Fibroblast of mammary gland (primary cell): ENCODE results near the gene USP48.
"Not testable (repeated sequence)": the region's sequence is repeated elsewhere in the genome, so short reads cannot be mapped to it uniquely, and the experiment has no call there.

ENCODE experiments used
- DNase-seq: peaks from one replicate; pipeline ENCODE4 v3.0.0-alpha.2; 2010; ENCODE audit warnings: low read depth
- H3K4me3 ChIP-seq: 2 replicates; pipeline ENCODE4 v1.5.1; 2011; ENCODE audit warnings: low read depth, mild to moderate bottlenecking, low read length, moderate library complexity; ENCODE audit not compliant: control insufficient read depth
- TF ChIP-seq, protein P1 (sequence below): conservative IDR thresholded peaks from 2 replicates; pipeline ENCODE4 v1.5.1; 2011; ENCODE audit warnings: low read depth, low read length, inconsistent platforms; ENCODE audit not compliant: control insufficient read depth, insufficient read depth

The USP48 gene

DNA sequence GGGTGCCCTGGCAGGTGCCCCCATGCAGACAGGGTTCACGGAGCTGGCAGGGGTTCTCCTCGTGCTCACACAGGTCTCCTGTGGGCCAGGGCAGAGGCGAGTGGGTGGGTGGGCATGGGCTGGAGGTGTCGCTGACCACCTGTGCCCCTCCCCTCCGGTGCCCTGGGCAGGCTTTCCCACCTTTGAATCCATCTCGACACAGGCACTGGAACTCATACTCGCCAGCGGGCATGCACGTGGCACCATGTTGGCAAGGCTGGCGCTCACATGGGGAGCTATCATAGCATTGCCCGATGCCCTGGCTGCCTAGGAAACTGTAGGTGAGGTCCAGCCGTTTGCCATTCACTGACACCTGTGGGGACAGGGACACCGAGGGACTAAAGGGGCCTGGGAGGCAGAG lies 45.1 kb upstream of the USP48 start:
- H3K4me3 ChIP-seq = no peak overlapping the region
- TF ChIP-seq, protein P1, sequence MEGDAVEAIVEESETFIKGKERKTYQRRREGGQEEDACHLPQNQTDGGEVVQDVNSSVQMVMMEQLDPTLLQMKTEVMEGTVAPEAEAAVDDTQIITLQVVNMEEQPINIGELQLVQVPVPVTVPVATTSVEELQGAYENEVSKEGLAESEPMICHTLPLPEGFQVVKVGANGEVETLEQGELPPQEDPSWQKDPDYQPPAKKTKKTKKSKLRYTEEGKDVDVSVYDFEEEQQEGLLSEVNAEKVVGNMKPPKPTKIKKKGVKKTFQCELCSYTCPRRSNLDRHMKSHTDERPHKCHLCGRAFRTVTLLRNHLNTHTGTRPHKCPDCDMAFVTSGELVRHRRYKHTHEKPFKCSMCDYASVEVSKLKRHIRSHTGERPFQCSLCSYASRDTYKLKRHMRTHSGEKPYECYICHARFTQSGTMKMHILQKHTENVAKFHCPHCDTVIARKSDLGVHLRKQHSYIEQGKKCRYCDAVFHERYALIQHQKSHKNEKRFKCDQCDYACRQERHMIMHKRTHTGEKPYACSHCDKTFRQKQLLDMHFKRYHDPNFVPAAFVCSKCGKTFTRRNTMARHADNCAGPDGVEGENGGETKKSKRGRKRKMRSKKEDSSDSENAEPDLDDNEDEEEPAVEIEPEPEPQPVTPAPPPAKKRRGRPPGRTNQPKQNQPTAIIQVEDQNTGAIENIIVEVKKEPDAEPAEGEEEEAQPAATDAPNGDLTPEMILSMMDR = no peak
- no peak for DNase-seq

DNA sequence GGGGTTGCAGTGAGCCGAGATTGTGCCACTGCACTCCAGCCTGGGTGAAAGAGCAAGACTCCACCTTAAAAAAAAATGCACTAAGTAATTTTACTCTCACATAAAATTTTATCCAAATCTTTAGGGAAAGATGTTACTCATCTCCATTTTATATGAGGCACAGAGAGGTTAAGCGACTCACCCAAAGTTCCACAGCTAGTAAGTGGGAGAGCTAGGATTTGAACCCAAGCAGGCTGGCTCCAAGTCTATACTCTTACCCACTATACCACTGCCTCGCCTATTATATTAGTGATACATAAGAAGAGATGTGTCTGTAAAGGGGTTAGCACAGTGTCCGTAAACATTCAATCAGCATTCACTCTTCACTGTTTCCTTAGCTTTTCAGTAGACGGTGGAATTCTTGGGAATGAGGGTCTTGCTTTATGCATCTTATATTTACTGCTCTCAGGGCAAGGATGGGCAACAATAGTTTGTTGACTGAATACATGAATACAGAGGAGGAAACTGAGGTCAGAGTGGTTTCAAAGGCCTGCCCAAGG lies 44.3 kb upstream of the USP48 start:
- no peak for DNase-seq

DNA sequence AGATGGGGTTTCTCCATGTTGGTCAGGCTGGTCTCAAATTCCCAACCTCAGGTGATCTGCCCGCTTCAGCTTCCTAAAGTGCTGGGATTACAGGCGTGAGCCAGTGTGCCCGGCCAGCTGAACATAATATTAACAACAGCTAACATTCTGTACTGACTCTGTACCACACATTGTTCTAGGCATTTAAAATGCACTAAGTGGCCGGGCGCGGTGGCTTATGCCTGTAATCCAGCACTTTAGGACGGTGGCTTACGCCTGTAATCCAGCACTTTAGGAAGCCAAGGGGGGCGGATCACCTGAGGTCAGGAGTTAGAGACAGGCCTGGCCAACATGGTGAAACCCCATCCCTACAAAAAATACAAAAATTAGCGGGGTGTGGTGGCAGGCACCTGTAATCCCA lies 43.7 kb upstream of the USP48 start:
- H3K4me3 ChIP-seq, DNase-seq: not testable (repeated sequence)

More for the DNA sequence above, 44.3 kb upstream of the USP48 start:
- TF ChIP-seq, protein P1 = no peak
- no peak overlapping the region for H3K4me3 ChIP-seq

DNA sequence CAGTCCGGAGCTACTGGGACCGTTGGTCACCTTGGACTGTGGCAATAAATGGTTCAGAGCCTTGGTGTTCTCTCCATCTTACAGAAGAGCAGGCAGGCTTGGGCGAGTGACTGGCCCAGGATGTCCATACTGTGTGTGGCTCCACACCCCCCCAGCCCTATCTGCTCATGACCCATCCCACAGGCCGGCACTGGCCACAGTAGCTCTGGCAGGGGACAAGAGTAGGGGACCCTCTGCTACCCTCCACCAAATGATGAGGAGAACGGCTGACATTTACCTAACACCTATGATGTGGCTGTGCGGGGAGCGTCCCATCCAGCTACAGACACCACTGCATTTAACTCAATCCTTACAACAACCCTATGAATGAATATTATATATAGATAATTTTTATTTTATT lies 42.4 kb upstream of the USP48 start:
- no peak overlapping the region for H3K4me3 ChIP-seq
- TF ChIP-seq, protein P1 = no peak
- no peak for DNase-seq

DNA sequence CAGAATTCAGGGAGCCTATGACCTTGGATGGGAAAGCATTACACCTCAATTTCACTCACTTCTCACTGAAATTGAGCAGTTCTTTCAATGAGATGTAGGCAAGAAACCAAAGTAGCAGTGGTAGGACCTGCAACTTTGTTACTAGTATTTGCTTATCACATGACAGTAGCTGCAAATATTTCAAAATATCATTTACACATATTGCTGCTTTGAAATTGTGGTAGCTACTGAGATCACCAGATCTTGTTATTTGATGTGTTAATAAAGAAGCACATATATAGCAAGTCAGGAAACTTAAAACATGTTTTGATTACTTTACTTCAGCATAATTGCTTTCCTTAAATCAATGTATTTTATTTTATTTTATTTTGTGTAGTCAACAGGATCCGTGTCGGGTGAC lies 42.0 kb upstream of the USP48 start:
- H3K4me3 ChIP-seq = no peak overlapping the region
- TF ChIP-seq, protein P1 = no peak
- DNase-seq = no peak

DNA sequence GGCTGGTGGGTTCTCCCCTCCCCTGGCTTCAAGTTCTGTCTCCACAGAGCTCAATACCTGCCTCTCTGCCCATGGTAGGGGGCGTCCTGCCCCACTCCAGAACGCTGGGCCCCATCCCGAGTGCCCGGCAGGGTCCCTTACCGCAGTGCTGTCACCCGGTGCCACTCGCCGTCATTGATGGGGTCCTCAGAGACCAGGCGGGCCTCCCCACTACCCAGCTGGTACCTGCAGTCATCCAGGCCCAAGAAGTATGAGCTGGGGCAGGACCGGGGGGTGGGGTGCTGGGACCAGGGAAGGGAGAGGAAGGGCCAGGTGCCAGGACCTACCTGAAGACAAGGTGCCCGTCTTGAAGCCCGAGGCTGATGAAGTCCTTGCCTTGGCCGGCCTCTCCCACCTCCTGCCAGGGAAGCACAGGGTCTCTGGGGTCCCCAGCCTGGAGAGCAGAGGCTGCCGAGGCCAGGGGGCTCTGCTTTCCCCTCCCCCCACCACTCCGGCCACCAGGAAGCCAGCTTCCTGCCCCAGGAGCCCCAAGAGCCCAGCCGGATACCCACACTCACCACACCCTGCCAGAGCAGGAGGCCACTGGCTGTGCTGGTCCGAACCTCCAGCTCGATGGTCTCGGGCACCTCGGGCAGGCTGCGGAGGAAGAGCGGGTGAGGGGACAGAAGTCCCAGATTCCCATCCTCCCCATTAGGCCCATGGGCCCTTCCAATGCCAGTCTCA lies 41.2 kb upstream of the USP48 start:
- no peak overlapping the region for H3K4me3 ChIP-seq
- TF ChIP-seq, protein P1 = no peak
- DNase-seq = no peak

DNA sequence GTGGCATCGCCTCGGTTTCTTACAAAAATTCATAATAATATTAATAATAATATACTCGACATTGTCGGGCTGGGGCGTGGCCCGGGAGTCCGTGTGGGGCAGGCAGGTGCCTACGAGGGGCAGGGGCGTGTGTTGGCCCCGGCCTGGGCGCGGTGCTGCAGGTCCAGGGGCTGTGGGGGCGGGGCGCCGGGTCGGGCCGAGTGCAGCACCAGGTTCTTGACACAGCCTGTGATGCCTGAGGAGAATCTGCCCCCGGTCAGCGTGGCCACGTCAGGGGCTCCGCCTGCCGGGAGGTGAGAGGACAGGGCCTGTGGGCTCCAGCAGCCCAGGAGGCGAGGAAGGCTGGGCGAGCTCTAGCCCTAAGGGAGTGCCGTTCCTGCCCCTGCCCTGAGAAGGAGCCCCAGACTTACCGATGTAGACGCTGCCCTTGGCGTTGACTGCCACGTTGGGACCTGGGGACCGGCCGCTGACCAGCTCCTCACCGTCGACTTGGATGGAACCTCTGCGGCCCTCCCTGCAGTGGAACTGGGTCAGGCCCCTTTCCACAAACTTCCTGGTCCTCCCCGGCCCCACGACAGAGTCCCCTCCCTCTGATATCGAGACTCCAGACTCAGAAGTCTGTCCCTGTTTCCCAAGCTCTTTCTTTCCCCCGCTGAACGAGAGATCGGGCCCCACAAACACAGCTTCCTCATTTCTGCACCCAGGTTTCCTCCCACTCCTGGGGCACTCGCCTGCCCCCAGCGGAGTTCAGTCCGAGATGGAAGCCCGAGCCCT lies 40.4 kb upstream of the USP48 start:
- TF ChIP-seq, protein P1 = no peak
- H3K4me3 ChIP-seq = no peak overlapping the region
- no peak for DNase-seq
